GM21786 (cell line): Measurements from ENCODE around the gene SF3A1.

Source experiments
- ATAC-seq: cut with Tn5 transposase; IDR thresholded peaks from one replicate; pipeline ENCODE4 v1.9.1; 2021; ENCODE audit not compliant: unreplicated experiment

The SF3A1 gene

DNA sequence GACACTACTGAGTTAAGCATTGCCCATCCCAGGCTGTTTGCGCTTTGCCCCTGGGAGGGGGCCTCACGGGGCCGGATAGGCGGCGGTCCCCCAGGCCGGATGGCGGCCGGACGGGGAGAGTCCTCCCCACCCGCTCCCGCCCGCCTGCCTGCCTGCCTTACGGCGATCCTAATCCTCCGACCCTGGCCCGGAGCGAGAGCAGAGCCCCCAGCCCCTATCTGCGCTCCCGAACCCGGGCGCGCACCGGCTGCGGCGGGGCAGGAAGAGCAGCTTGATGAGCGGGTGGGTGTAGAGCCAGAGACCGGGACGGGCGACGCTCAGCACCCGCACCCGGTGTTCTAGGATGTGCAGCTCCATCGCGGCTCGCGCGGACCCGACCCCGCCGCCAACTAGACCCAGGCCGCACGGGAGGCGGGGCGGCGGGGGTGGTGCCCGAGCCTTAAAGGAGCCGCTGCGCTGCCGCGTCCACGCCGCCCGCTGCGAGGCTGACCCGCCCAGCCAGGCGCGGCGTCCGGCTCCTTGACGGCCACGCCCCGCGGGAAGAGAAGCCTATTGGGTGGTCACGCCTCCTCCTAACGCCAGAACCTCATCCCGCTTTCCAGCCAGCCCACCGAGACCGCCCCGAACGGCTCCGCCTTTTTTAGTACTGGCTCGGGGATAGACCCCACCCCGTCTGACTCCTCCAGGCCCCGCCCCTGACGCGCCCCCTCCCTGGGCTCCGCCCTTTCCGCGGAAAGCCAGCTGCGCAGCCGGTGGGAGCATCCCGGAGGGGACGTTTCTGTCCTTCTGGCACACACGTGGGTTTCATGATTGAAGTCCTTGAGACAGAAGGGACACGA lies 67.3 kb downstream of the SF3A1 start, which contains the start of gene CASTOR1:
Gene CASTOR1 (minus strand): TSS at position 365 of the 839 bp plus-strand sequence. CDS start 8 bp downstream, at position 357.
- ATAC-seq, result peak; percentile 62

- ATAC-seq, result no peak
These were observed 68.1 kb downstream of the SF3A1 start for GRCh38 chr22:30288419-30289140.

- ATAC-seq, result no peak
These were observed 68.9 kb downstream of the SF3A1 start for GRCh38 chr22:30287648-30288418.

DNA sequence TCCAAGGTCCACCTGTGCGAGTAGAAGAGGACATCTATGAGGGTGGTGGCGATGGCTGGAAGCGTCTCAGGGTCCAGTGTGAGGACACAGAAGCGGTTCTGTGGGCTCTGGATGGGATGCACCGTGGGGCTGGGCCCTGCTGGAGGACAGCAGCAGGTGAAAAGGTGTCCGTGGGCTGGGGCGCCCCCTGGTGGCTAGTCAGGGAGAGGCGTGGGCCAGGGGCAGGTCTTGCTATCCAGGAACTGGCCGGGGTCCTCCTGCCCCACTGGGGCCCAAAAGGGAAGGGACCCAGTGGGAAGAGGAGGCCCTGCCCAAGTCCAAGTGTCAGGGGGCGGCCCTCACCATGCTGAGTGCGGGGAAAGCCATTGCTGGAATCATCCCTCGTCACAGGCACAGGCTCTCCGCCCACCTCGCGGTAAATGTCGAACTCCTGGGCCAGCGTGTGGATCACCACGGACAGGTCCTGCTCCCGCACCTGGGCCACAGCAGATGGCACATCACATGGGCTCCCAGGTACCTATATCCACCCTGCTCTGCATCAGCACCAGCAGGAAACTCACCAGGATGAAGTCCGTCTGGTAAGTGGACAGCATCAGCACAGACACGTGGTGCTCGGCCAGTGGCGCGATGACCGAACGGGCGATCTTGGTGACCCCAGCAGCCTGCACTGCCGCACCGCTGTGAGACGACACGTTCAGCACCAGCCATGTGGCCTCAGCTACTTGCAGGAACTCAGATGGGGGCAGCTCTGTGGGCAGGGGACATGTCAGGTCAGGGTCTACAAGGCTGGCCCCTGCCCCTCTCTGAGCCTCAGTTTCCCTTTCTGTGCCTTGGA lies 69.7 kb downstream of the SF3A1 start:
- no peak for ATAC-seq

DNA sequence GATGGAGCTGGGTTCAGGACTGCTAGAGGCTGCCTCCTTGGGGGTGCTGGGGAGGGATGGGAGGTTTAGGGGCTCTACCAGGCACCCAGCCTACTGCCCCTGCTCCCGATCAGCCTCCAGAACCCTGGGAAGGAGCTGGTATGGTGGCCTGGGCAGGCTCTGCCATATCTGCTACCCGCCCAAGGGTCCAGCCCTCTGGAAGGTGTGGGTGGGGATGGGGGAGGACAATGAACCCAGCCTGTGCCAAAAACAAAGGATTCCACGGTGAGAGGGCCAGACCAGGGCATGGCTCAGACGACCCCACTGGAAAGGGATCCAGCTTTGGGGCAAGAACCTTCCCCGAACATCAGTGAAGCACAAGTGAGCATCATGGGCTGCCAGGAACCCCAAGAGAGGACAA lies 70.4 kb downstream of the SF3A1 start:
- no peak for ATAC-seq

- ATAC-seq, result no peak
These were observed 70.9 kb downstream of the SF3A1 start for GRCh38 chr22:30285846-30286200.

DNA sequence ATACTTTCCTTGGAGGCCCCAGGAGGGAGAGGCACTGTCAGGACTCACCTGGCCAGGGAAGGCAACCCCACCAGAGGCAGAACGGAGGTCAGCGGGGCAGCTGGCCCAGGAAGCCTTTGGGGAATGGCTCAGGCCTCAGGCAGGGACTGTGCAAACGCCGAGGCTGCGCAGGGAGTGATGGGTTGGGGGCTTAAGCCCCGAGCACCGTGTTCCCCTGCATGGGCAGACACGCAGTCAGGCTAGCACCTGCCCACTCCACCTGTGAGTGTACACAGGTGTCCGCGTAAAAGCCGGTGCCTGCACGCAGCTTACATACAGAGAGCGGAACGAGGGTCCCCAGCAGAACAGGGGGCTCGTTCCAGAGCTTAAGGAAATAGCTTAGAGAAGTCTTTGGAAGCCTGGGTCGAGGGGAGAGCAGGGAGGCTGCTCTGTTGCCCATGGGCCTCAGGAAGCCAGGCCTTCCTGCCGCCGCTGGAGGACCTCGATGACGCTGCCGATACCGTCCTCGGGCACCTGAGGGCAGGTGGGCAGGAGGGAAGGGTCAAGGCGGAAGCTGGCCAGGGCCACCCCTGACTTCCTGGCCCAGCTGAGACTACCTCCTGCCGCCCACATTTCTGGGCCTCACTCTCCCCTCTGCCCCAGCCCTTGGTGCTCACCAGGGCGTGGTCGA lies 71.4 kb downstream of the SF3A1 start:
- no peak for ATAC-seq

GRCh38 chr22:30284666-30285065 lies 72.0 kb downstream of the SF3A1 start:
- ATAC-seq, result no peak

DNA sequence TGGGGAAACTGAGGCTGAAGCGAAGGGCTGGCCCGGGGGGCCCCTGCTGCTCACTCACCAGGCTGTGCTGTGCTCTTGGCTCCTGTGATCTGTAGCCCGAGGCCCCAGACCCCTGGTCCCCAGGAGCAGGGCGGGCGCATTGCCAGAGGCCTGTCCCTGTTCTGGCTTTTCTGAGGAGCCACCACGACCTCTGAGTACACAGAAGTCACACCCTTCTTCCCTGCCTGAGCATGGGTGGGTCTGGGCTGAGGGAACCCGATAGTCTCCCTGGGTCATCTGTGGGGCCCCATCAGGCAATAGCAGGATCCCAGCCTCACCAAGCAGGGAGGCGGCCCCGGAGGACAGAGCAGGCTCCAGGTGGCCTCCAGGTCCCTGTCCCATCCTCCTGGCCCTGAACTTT lies 72.5 kb downstream of the SF3A1 start:
- no peak for ATAC-seq

GRCh38 chr22:30283342-30283741 lies 73.4 kb downstream of the SF3A1 start:
- ATAC-seq, result no peak

DNA sequence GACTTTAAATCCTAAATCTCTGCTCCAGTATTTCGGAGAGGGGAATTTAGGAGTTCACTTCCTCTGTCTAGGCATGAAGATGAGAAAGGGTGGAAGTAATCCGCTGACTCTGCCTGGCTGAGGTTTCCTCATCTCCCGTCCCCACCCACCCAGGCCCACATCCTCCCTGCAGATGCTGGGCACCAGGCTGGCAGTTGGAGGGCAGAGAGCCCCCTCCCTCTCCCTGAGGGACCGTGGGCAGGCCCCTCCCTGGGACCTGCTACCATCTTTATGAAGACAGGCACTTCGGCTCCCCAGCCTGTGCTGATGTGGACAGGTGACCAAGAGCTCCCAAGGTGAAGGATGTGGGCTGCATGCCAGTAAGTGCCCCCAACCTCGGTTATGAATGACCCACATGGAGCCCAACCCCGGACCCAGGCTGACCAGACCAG lies 74.1 kb downstream of the SF3A1 start:
- ATAC-seq, result no peak
